ENCODE data around the gene ARIH1.

The ARIH1 gene

GRCh38 chr15:72538931-72539330 is 64.8 kb downstream of the ARIH1 start:
- Mint-ChIP-seq H3K27ac (no peak overlapping the region), H3K4me1 (peaks cover 13% of the 10 kb centered on the region), H3K4me3 (no peak overlapping the region), H3K9me3 (peaks cover 8% of the 10 kb centered on the region), H3K27me3 (no peaks in the 10 kb centered on the region), H3K36me3 (peaks cover 17% of the 10 kb centered on the region)
- DNase-seq (ENCODE audit: low spot score in 2 of 2) (no peak), ATAC-seq (ENCODE audit: low read depth) (no peak)

DNA sequence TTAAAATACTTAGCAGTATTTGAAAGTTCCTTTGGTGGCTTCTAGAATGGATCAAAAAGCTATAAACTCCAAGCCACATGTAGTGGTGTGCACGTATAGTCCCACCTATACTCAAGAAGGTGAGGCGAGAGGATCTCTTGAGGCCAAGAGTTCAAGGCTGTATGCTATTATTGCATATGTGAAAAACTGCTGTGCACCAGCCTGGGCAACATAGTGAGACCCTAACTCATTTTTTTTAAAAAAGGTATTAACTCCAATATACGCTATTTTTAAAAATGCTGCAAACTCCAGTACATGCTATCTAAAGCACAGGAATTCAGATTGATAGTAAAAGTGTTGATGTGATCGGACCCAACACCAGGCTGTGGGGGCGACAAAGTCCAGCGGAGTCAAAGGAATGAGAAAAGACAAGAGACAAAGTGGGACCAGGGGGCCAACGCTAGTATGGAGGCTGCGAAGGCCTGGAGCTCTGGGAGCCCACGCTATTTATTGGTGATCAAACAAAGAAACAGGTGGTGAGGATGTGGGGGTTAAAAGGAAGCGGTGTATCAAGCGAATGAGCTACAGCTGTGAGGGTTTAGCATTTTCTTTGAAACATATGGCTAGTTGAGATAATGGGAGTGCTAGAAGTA is 66.6 kb downstream of the ARIH1 start:
- no peak for ATAC-seq (ENCODE audit: low read depth)
- peaks cover 10% of the 10 kb centered on the region for H3K4me1 Mint-ChIP-seq
- no peak for DNase-seq (ENCODE audit: low spot score in 2 of 2)
- peaks cover 22% of the 10 kb centered on the region for H3K36me3 Mint-ChIP-seq
- peaks cover 8% of the 10 kb centered on the region for H3K9me3 Mint-ChIP-seq
- H3K4me3 Mint-ChIP-seq = no peak overlapping the region
- no peaks in the 10 kb centered on the region for H3K27me3 Mint-ChIP-seq
- no peak overlapping the region for H3K27ac Mint-ChIP-seq

- Mint-ChIP-seq H3K9me3 (peaks cover 8% of the 10 kb centered on the region), H3K36me3 (peaks cover 28% of the 10 kb centered on the region), H3K4me1 (peaks cover 10% of the 10 kb centered on the region), H3K27ac (peak overlapping the region; percentile 24), H3K27me3 (no peaks in the 10 kb centered on the region), H3K4me3 (no peak overlapping the region)
- ATAC-seq (ENCODE audit: low read depth) = no peak
- no peak for DNase-seq (ENCODE audit: low spot score in 2 of 2)
Observed at GRCh38 chr15:72541674-72542073, 67.5 kb downstream of the ARIH1 start.

GRCh38 chr15:72545156-72545555 is 71.0 kb downstream of the ARIH1 start:
- DNase-seq (ENCODE audit: low spot score in 2 of 2) = no peak
- H3K27me3 Mint-ChIP-seq = no peaks in the 10 kb centered on the region
- no peak for ATAC-seq (ENCODE audit: low read depth)
- no peak overlapping the region for H3K27ac Mint-ChIP-seq
- H3K4me1 Mint-ChIP-seq = peaks cover 14% of the 10 kb centered on the region
- peaks cover 3% of the 10 kb centered on the region for H3K9me3 Mint-ChIP-seq
- H3K36me3 Mint-ChIP-seq = peaks cover 31% of the 10 kb centered on the region
- no peak overlapping the region for H3K4me3 Mint-ChIP-seq

GRCh38 chr15:72554471-72555425 is 80.6 kb downstream of the ARIH1 start:
- Mint-ChIP-seq H3K4me3 (no peak overlapping the region), H3K36me3 (peaks cover 25% of the 10 kb centered on the region), H3K9me3 (no peaks in the 10 kb centered on the region), H3K27me3 (no peaks in the 10 kb centered on the region), H3K4me1 (peaks cover 9% of the 10 kb centered on the region), H3K27ac (peak overlapping the region; percentile 67)
- no peak for DNase-seq (ENCODE audit: low spot score in 2 of 2)
- ATAC-seq (ENCODE audit: low read depth) = no peak

DNA sequence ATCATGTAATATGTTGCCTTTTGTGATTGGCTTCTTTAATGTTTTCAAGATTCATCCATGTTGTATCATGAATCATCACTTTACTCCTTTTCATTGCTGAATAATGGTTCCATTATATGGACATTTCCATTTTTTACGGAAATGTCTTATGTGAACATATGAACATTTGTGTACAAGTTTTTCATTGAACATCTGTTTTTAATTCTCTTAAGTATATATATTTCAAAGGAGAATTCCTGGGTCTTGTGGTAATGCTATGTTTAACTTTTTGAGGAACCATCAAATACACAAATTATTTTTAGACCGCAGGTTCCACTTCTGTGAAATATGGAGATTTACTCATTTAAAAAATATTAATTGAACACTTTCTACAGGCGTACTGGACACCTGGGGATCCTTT is 85.7 kb downstream of the ARIH1 start:
- H3K4me3 Mint-ChIP-seq = no peak overlapping the region
- DNase-seq (ENCODE audit: low spot score in 2 of 2) = no peak
- H3K36me3 Mint-ChIP-seq = peaks cover 32% of the 10 kb centered on the region
- no peaks in the 10 kb centered on the region for H3K27me3 Mint-ChIP-seq
- no peak for ATAC-seq (ENCODE audit: low read depth)
- peaks cover 3% of the 10 kb centered on the region for H3K4me1 Mint-ChIP-seq
- H3K27ac Mint-ChIP-seq = no peak overlapping the region
- no peaks in the 10 kb centered on the region for H3K9me3 Mint-ChIP-seq

- H3K36me3 Mint-ChIP-seq = peaks cover 28% of the 10 kb centered on the region
- H3K4me3 Mint-ChIP-seq = no peak overlapping the region
- ATAC-seq (ENCODE audit: low read depth) = no peak
- H3K4me1 Mint-ChIP-seq = peaks cover 3% of the 10 kb centered on the region
- no peak for DNase-seq (ENCODE audit: low spot score in 2 of 2)
- H3K27me3 Mint-ChIP-seq = no peaks in the 10 kb centered on the region
- no peaks in the 10 kb centered on the region for H3K9me3 Mint-ChIP-seq
- no peak overlapping the region for H3K27ac Mint-ChIP-seq
Observed at GRCh38 chr15:72560458-72560857, 86.3 kb downstream of the ARIH1 start.

DNA sequence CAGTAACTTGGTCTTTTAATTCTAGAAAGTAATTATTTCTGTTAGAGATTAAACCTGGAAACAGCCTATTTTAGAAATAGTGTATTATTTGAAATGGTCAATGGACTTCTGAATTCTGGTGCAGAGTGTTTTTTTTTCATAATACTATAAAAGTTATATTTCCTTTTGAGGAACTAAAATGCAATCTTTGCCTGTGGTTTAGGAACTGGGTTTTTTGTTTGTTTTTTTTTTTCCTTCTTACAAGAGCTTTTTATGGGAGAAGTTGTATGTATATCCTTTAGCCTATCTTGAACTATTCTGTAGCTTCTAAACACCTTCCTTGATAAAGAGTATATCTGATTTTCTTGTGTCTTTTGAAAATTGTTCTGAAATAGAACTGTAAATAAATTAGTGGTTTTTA is 88.3 kb downstream of the ARIH1 start:
- ATAC-seq (ENCODE audit: low read depth) (no peak), DNase-seq (ENCODE audit: low spot score in 2 of 2) (no peak)
- Mint-ChIP-seq H3K9me3 (no peaks in the 10 kb centered on the region), H3K4me3 (no peak overlapping the region), H3K27me3 (no peaks in the 10 kb centered on the region), H3K27ac (no peak overlapping the region), H3K36me3 (peaks cover 22% of the 10 kb centered on the region), H3K4me1 (no peaks in the 10 kb centered on the region)

- no peaks in the 10 kb centered on the region for H3K27me3 Mint-ChIP-seq
- no peaks in the 10 kb centered on the region for H3K9me3 Mint-ChIP-seq
- DNase-seq (ENCODE audit: low spot score in 2 of 2) (no peak), ATAC-seq (ENCODE audit: low read depth) (no peak)
- no peaks in the 10 kb centered on the region for H3K4me1 Mint-ChIP-seq
- peaks cover 21% of the 10 kb centered on the region for H3K36me3 Mint-ChIP-seq
- H3K4me3 Mint-ChIP-seq = no peak overlapping the region
- no peak overlapping the region for H3K27ac Mint-ChIP-seq
Observed at GRCh38 chr15:72562878-72563277, 88.7 kb downstream of the ARIH1 start.

DNA sequence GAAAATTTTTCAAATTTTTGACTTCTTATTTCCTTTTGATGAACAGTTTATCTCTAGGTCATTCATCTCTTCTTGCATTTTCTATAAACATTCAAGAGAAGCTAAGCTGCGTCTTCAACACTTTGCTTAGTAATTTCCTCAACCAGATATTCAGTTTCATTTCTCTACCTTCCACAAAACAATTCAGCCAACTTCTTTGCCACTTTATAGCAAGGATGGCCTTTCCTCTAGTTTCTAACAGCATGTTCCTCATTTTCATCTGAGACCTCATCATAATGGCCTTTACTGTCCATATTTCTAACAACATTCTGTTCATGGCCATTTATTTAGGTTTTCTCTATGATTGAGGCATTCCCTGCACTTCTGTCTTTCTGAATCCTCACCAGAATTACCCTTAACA is 90.0 kb downstream of the ARIH1 start:
- no peaks in the 10 kb centered on the region for H3K27me3 Mint-ChIP-seq
- H3K36me3 Mint-ChIP-seq = peaks cover 15% of the 10 kb centered on the region
- no peaks in the 10 kb centered on the region for H3K4me1 Mint-ChIP-seq
- peak overlapping the region; percentile 54 for H3K27ac Mint-ChIP-seq
- H3K4me3 Mint-ChIP-seq = no peak overlapping the region
- H3K9me3 Mint-ChIP-seq = no peaks in the 10 kb centered on the region
- DNase-seq (ENCODE audit: low spot score in 2 of 2) (no peak), ATAC-seq (ENCODE audit: low read depth) (no peak)

DNA sequence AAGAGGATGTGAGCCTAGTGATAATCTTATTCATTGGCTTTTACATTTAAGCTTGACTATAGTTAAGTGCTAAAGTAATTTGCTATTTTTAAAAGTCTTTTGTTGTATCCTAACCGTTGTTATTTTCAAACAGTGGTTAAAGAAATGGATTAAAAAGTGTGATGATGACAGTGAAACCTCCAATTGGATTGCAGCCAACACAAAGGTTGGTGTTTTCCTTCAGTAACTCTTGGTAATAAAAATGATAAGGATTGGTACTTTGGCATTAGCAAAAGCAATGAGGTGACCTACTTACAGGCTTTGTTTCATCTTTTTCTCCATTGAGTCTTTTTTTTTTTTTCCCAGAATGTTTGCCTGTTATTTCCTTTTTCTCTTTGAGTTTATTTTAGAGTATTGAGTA is 92.8 kb downstream of the ARIH1 start:
- no peaks in the 10 kb centered on the region for H3K27me3 Mint-ChIP-seq
- H3K4me3 Mint-ChIP-seq = no peak overlapping the region
- DNase-seq (ENCODE audit: low spot score in 2 of 2) = no peak
- H3K4me1 Mint-ChIP-seq = no peaks in the 10 kb centered on the region
- H3K9me3 Mint-ChIP-seq = no peaks in the 10 kb centered on the region
- no peak for ATAC-seq (ENCODE audit: low read depth)
- H3K27ac Mint-ChIP-seq = no peak overlapping the region
- peaks cover 22% of the 10 kb centered on the region for H3K36me3 Mint-ChIP-seq

- no peak overlapping the region for H3K4me3 Mint-ChIP-seq
Observed at GRCh38 chr15:72570059-72570458, 95.9 kb downstream of the ARIH1 start.

DNA sequence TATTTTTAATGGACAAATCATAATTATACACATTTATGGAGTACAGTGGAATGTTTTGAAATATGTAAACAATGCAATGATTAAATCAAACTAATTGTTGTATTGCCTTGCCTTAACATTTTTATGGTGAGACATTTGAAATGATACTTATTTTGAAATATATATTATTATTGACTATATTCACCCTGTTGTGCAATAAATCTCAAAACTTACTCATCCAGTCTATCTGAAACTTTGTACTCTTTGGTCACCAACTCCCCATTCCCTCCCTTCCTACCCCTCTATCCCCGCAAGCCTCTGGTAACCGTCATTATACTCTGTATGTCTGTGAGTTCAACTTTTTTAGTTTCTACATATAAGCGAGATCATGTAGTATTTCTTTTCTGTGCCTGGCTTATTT is 105.7 kb downstream of the ARIH1 start:
- Mint-ChIP-seq H3K27ac (no peak overlapping the region), H3K36me3 (peaks cover 38% of the 10 kb centered on the region), H3K27me3 (no peaks in the 10 kb centered on the region), H3K4me3 (no peak overlapping the region), H3K4me1 (no peaks in the 10 kb centered on the region), H3K9me3 (peaks cover 2% of the 10 kb centered on the region)
- DNase-seq (ENCODE audit: low spot score in 2 of 2) (no peak), ATAC-seq (ENCODE audit: low read depth) (no peak)

More at GRCh38 chr15:72570059-72570458, 95.9 kb downstream of the ARIH1 start:
- no peaks in the 10 kb centered on the region for H3K4me1 Mint-ChIP-seq
- H3K36me3 Mint-ChIP-seq = peaks cover 13% of the 10 kb centered on the region
- H3K27me3 Mint-ChIP-seq = no peaks in the 10 kb centered on the region
- no peak overlapping the region for H3K27ac Mint-ChIP-seq
- no peak for DNase-seq (ENCODE audit: low spot score in 2 of 2)
- ATAC-seq (ENCODE audit: low read depth) = no peak
- no peaks in the 10 kb centered on the region for H3K9me3 Mint-ChIP-seq

GRCh38 chr15:72584006-72584405 is 109.9 kb downstream of the ARIH1 start:
- DNase-seq (ENCODE audit: low spot score in 2 of 2) (no peak), ATAC-seq (ENCODE audit: low read depth) (no peak)
- Mint-ChIP-seq H3K36me3 (peaks cover 21% of the 10 kb centered on the region), H3K27me3 (no peaks in the 10 kb centered on the region), H3K4me1 (no peaks in the 10 kb centered on the region), H3K27ac (no peak overlapping the region), H3K9me3 (no peaks in the 10 kb centered on the region), H3K4me3 (no peak overlapping the region)

Data from memory B cell (primary cell).